Stimulated activated naive CD8-positive, alpha-beta T cell treated with anti-CD3 and anti-CD28 coated beads, Interleukin-15, amount 100 ng/mL, for 72 hours (primary cell): ENCODE data around the gene SCNN1A.
A peak's percentile ranks its signal among the peaks of the same experiment; 100 is the strongest.

Experiments used
- ATAC-seq: fragments of 150-1000 bp; cut with Tn5 transposase; 2 replicates; pipeline ENCODE4 v1.10.0; 2021; ENCODE audit warnings: mild to moderate bottlenecking, moderate library complexity
- DNase-seq, 2 donors: peaks; one replicate each; pipeline ENCODE4 v3.0.0; 2021 to 2022
- H3K27ac Mint-ChIP-seq, 2 donors: one replicate each; pipeline ENCODE4 v1.8.0; 2022; ENCODE audit warnings: mild to moderate bottlenecking in 2 of 2, mixed read lengths in 2 of 2, moderate library complexity in 2 of 2
- H3K27me3 Mint-ChIP-seq: one replicate; pipeline ENCODE4 v1.8.0; 2022; ENCODE audit warnings: mixed read lengths
- H3K4me1 Mint-ChIP-seq: one replicate; pipeline ENCODE4 v1.8.0; 2022; ENCODE audit warnings: mild to moderate bottlenecking, mixed read lengths
- H3K4me3 Mint-ChIP-seq, 2 donors: one replicate each; pipeline ENCODE4 v1.8.0; 2022; ENCODE audit warnings: mild to moderate bottlenecking in 2 of 2, mixed read lengths in 2 of 2, moderate library complexity in 1 of 2
- H3K9me3 Mint-ChIP-seq, 2 donors: one replicate each; pipeline ENCODE4 v1.8.0; 2022; ENCODE audit warnings: mixed read lengths in 2 of 2

The SCNN1A gene

DNA sequence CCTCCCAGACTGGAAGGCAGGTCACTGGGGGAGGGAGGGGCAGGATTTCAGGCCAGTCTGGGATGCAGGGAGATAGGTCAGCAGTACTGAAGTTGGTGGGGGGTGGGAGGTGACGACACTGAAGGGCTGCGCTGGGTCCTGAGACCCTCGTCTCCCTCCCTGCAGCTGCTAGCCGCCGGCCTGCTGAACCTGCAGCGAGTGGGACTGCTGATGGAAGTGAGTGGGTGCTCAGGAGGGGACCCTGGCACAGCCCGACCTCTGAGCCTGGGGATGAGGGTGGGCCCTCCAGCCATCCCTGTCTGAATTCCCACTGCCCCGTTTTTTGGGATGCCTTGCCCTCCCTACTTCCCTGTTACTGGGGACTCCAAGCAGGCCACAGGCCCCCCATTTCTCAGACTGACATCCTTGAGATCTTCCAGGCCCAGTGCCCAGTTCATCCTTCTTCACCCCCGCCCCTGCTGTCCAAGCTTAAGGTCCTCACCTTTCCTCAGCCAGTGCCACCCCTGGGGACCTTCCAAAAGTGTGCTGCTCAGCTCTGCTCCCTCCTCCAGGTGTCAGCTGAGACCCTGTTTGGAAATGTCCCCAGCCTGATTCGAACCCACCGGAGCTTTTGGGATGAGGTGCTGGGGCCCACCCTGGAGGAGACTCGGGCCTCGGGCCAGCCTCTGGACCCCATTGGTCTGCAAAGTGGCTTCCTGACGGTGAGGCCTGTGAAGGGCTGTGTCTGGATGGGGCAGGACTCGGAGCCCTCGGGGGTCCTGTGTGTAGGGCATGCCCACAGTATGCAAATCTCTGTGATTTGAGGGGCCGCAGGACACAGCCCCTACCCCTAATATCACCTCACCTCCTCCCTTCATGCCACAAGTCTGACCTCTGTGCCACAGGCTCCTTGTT is 59.4 kb downstream of the SCNN1A start:
- ATAC-seq = no peak
- Mint-ChIP-seq H3K27me3 (peaks cover 5% of the 10 kb centered on the region), H3K27ac (peak overlapping the region in 1 of 2 donors; percentile 52), H3K4me1 (peaks cover 53% of the 10 kb centered on the region), H3K9me3 (no peaks in the 10 kb centered on the region), H3K4me3 (no peak overlapping the region)
- no peak for DNase-seq

- no peak for ATAC-seq
- Mint-ChIP-seq H3K4me1 (peaks cover 53% of the 10 kb centered on the region), H3K27ac (no peak overlapping the region), H3K9me3 (no peaks in the 10 kb centered on the region), H3K4me3 (no peak overlapping the region), H3K27me3 (peaks cover 9% of the 10 kb centered on the region)
- DNase-seq = no peak
These were observed 60.2 kb downstream of the SCNN1A start for GRCh38 chr12:6315184-6315583.

- peak overlapping the region in 1 of 2 donors; percentile 2 for H3K27ac Mint-ChIP-seq
These were observed 60.6 kb downstream of the SCNN1A start for GRCh38 chr12:6314776-6315175.

DNA sequence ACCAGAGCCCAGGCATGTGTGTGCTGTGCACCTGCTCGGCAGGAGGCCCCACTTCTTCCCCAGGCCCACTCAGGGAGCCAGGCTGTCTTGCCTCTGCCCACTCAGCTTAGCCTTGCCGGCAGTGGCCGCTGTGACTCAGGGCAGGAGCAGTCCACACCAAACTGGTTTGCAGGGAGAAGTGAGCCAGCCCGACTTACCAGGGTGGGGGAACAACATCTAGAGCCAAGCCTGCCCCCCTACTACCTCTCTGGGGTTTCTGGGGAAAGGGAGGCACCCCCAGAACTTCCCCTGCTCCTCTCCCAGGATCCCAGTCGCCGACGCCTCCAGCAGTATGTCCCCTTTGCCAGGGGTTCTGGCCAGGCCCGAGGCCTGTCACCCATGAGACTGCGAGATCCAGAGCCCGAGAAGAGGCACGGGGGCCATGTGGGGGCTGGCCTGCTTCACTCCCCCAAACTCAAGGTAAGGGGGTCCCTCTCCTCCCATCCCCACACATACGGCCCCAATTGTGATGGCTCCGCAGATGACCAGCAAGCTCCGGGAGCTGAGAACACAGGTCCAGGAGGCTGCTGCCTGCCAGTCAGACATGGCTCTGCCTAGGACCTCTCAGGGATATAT is 61.9 kb downstream of the SCNN1A start:
- no peak overlapping the region for H3K4me3 Mint-ChIP-seq
- H3K9me3 Mint-ChIP-seq = no peaks in the 10 kb centered on the region
- DNase-seq (no peak), ATAC-seq (no peak)
- no peak overlapping the region for H3K27ac Mint-ChIP-seq
- peaks cover 25% of the 10 kb centered on the region for H3K27me3 Mint-ChIP-seq
- H3K4me1 Mint-ChIP-seq = peaks cover 45% of the 10 kb centered on the region

More at GRCh38 chr12:6314776-6315175, 60.6 kb downstream of the SCNN1A start:
- Mint-ChIP-seq H3K9me3 (no peaks in the 10 kb centered on the region), H3K27me3 (peaks cover 13% of the 10 kb centered on the region), H3K4me1 (peaks cover 53% of the 10 kb centered on the region), H3K4me3 (no peak overlapping the region)
- DNase-seq (no peak), ATAC-seq (no peak)

GRCh38 chr12:6312529-6313325 is 62.6 kb downstream of the SCNN1A start:
- peak; percentile 84 for ATAC-seq
- Mint-ChIP-seq H3K9me3 (no peaks in the 10 kb centered on the region), H3K27me3 (peaks cover 26% of the 10 kb centered on the region), H3K4me1 (peaks cover 38% of the 10 kb centered on the region), H3K4me3 (peak overlapping the region; percentile 0 to 46), H3K27ac (no peak overlapping the region)
- peak in 1 of 2 donors; percentile 68 for DNase-seq

DNA sequence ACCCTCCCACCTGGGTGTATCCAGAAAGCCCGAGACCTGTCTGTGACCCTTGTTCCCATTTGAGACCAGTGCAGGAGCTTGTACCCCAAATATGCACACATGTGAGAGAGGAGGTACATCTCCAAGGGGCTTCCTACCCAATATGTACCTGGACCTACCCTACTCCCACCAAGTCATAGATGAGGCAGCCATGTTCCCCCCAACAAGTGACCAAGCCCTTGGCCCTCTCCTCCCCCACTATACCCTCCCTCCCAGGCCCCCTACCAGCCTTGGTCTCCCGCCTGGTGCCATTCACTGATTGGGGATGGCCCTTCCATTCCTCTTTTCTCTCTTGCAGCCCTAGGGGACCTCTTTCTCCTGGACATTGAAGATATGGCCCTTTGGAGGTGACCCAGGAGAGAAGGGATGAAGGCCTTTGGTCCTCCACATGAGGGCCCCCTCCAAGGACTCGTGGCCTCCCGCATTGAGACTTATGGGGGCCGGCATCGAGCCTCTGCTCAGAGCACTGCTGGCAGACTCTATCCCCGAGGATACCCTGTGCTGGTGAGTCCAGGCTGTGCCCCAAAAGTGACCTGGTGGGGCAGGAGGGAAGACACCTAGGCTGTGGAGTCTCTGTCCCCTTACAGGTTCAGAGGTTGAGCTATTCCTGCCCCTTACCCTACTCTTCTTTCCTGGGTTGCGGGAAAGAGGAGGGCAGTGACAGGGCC is 63.4 kb downstream of the SCNN1A start:
- no peak overlapping the region for H3K4me3 Mint-ChIP-seq
- ATAC-seq = no peak
- no peaks in the 10 kb centered on the region for H3K9me3 Mint-ChIP-seq

GRCh38 chr12:6310771-6311610 is 64.4 kb downstream of the SCNN1A start:
- Mint-ChIP-seq H3K27me3 (peaks cover 26% of the 10 kb centered on the region), H3K4me1 (peaks cover 34% of the 10 kb centered on the region), H3K9me3 (no peaks in the 10 kb centered on the region), H3K27ac (no peak overlapping the region), H3K4me3 (peak overlapping the region in 1 of 2 donors; percentile 49)
- DNase-seq (no peak), ATAC-seq (no peak)

More for the DNA sequence above, 63.4 kb downstream of the SCNN1A start:
- Mint-ChIP-seq H3K4me1 (peaks cover 34% of the 10 kb centered on the region), H3K27me3 (peaks cover 26% of the 10 kb centered on the region), H3K27ac (no peak overlapping the region)
- no peak for DNase-seq

DNA sequence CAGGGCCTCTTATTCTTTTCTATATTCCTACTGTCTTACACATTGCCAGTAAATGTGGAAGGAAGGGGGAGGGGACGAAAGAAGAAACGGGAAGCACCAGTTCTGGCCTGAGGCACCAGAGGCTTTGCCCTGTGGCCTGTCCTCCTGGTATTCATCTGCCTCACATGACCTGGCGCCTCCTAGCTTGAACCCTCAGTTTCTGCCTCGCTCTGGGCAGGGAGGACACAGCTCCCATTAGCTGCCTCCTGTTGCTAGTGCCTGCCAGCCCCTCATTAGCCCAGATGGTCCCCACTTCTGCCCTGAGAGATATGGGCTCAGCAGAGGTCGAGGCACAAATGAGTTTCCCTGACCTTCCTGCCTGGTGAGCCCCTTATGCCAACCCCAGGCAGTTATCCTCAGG is 67.8 kb downstream of the SCNN1A start:
- H3K9me3 Mint-ChIP-seq = no peaks in the 10 kb centered on the region
- ATAC-seq = no peak
- no peak for DNase-seq
- peaks cover 7% of the 10 kb centered on the region for H3K4me1 Mint-ChIP-seq
- no peak overlapping the region for H3K27ac Mint-ChIP-seq
- peaks cover 26% of the 10 kb centered on the region for H3K27me3 Mint-ChIP-seq
- H3K4me3 Mint-ChIP-seq = no peak overlapping the region

- no peak overlapping the region for H3K4me3 Mint-ChIP-seq
- H3K4me1 Mint-ChIP-seq = no peaks in the 10 kb centered on the region
- peaks cover 26% of the 10 kb centered on the region for H3K27me3 Mint-ChIP-seq
- no peaks in the 10 kb centered on the region for H3K9me3 Mint-ChIP-seq
- no peak for DNase-seq
- H3K27ac Mint-ChIP-seq = no peak overlapping the region
- ATAC-seq = no peak
These were observed 68.7 kb downstream of the SCNN1A start for GRCh38 chr12:6306599-6307220.

GRCh38 chr12:6306151-6306550 is 69.2 kb downstream of the SCNN1A start:
- DNase-seq = no peak
- no peaks in the 10 kb centered on the region for H3K4me1 Mint-ChIP-seq
- ATAC-seq = no peak
- no peaks in the 10 kb centered on the region for H3K9me3 Mint-ChIP-seq
- H3K27ac Mint-ChIP-seq = no peak overlapping the region
- no peak overlapping the region for H3K4me3 Mint-ChIP-seq
- H3K27me3 Mint-ChIP-seq = peaks cover 23% of the 10 kb centered on the region

DNA sequence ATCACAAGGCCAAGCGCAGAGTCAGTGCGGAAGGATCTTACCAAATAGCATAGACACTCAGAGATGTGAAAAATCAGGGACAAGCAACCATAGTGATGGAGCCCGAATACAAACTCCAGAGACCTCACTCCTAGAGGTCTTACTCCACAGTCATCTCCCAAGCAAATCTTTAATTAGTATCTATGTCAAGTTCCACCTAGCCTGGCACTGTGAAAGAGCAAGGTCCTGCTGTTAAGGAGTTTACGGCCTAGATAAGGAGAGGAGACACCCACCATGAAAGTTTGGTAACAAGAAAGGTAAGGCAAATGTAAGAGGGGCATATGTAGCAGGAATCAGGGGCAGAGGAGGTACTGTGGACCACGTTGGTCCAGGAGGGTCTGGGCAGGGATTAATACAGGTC is 72.3 kb downstream of the SCNN1A start:
- H3K4me1 Mint-ChIP-seq = no peaks in the 10 kb centered on the region
- H3K9me3 Mint-ChIP-seq = no peaks in the 10 kb centered on the region
- no peak for ATAC-seq
- no peak overlapping the region for H3K4me3 Mint-ChIP-seq
- no peak for DNase-seq
- no peaks in the 10 kb centered on the region for H3K27me3 Mint-ChIP-seq
- H3K27ac Mint-ChIP-seq = no peak overlapping the region

GRCh38 chr12:6302621-6303020 is 72.7 kb downstream of the SCNN1A start:
- Mint-ChIP-seq H3K27ac (no peak overlapping the region), H3K27me3 (no peaks in the 10 kb centered on the region), H3K4me1 (no peaks in the 10 kb centered on the region), H3K9me3 (no peaks in the 10 kb centered on the region), H3K4me3 (no peak overlapping the region)
- ATAC-seq (no peak), DNase-seq (no peak)

- no peak overlapping the region for H3K4me3 Mint-ChIP-seq
- DNase-seq (no peak), ATAC-seq (no peak)
- no peaks in the 10 kb centered on the region for H3K9me3 Mint-ChIP-seq
- H3K27ac Mint-ChIP-seq = no peak overlapping the region
- no peaks in the 10 kb centered on the region for H3K27me3 Mint-ChIP-seq
- H3K4me1 Mint-ChIP-seq = no peaks in the 10 kb centered on the region
These were observed 73.6 kb downstream of the SCNN1A start for GRCh38 chr12:6301721-6302120.

DNA sequence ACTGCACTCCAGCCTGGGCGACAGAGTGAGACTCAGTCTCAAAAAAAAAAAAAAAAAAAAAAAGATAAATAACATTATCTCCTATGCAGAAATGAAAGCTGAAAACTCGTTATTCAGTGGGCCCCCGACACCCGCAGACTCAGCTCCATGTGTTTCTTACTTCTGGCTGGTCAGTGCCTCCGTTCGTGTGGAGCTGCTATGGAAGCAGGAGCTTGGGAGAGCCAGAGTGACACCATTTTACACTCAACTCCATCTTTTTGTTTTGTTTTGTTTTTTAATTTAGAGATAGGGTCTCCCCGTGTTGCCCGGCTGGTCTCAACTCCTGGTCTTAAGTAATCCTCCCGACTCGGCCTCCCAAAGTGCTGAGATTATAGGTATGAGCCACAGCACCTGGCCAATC is 78.2 kb downstream of the SCNN1A start:
- H3K9me3 Mint-ChIP-seq = no peaks in the 10 kb centered on the region
- H3K27me3 Mint-ChIP-seq = no peaks in the 10 kb centered on the region
- DNase-seq (no peak), ATAC-seq (no peak)
- no peaks in the 10 kb centered on the region for H3K4me1 Mint-ChIP-seq
- no peak overlapping the region for H3K4me3 Mint-ChIP-seq
- no peak overlapping the region for H3K27ac Mint-ChIP-seq
